Measurements from ENCODE around the gene DDX24.

- TF ChIP-seq, protein P1, sequence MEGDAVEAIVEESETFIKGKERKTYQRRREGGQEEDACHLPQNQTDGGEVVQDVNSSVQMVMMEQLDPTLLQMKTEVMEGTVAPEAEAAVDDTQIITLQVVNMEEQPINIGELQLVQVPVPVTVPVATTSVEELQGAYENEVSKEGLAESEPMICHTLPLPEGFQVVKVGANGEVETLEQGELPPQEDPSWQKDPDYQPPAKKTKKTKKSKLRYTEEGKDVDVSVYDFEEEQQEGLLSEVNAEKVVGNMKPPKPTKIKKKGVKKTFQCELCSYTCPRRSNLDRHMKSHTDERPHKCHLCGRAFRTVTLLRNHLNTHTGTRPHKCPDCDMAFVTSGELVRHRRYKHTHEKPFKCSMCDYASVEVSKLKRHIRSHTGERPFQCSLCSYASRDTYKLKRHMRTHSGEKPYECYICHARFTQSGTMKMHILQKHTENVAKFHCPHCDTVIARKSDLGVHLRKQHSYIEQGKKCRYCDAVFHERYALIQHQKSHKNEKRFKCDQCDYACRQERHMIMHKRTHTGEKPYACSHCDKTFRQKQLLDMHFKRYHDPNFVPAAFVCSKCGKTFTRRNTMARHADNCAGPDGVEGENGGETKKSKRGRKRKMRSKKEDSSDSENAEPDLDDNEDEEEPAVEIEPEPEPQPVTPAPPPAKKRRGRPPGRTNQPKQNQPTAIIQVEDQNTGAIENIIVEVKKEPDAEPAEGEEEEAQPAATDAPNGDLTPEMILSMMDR (IDR thresholded peaks at IDR 0.05; ENCODE audit: control extremely low read depth in 1 of 3, insufficient read depth in 1 of 3, low read depth in 1 of 3, low read length in 3 of 3) = no peak
- TF ChIP-seq TAF1 (IDR thresholded peaks at IDR 0.05; ENCODE audit: low read depth, low read length) = no peak
- no peak for TF ChIP-seq RAD21 (IDR thresholded peaks at IDR 0.05 in 1 of 2, conservative IDR thresholded peaks at IDR 0.05 in 1 of 2; ENCODE audit: low read depth in 2 of 2, low read length in 2 of 2)
- no peak for TF ChIP-seq POLR2A (IDR thresholded peaks at IDR 0.05; ENCODE audit: control extremely low read depth in 1 of 2, low read depth in 2 of 2, low read length in 2 of 2)
- no peak for TF ChIP-seq SIRT6 (IDR thresholded peaks at IDR 0.05; ENCODE audit: low read length)
- no peak for TF ChIP-seq POLR2AphosphoS5 (IDR thresholded peaks at IDR 0.05; ENCODE audit: low read depth, low read length)
- TF ChIP-seq, protein P2, sequence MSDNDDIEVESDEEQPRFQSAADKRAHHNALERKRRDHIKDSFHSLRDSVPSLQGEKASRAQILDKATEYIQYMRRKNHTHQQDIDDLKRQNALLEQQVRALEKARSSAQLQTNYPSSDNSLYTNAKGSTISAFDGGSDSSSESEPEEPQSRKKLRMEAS (IDR thresholded peaks at IDR 0.05) = no peak
- TF ChIP-seq SUZ12 (IDR thresholded peaks at IDR 0.05; ENCODE audit: low read length) = no peak
- TF ChIP-seq POU5F1 (IDR thresholded peaks at IDR 0.05; ENCODE audit: low read depth, low read length) = no peak
Observed at GRCh38 chr14:94034886-94035285, 46.1 kb downstream of the DDX24 start.
